ENCODE measurements around the gene DNAJA4. TPM values are rescaled to one million over a fixed set of nuclear protein-coding genes. Genes with fewer than 3 reads are reported as not detected.

Gene DNAJA4
- total RNA-seq, 4 donors from 2014 or later: 14.2 to 16.9 (median 16.4) TPM

DNA sequence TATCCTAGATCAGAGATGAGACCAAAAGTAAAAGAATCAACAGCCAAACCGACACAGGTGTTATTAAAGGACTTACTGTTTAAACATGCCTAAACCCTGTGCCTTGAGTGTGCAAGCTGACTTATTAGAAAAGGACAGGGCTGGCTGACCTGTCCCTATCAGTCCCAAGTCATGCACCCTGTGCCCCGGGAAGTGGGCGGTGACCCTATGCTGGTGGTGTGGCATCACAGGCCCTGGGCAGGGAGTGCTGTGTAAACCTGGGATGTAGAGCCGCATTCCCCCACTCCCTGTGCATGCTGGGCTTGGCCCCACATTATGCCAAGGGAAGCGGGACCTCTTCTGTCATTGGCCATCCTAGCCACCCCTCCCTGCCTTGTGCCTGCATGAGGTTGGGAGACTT is 10.6 kb downstream of the DNAJA4 start:
- WGBS, 2 donors: 80 to 94% methylated on average over 5 of the region's 5 CpGs
- peaks cover 0 to 57% (median 5%) of the 10 kb centered on the region in 3 donors for H3K36me3 ChIP-seq
- H3K27me3 ChIP-seq: no peaks in the 10 kb centered on the region
- no peak overlapping the region for H3K4me3 ChIP-seq
- no peaks in the 10 kb centered on the region for H3K9me3 ChIP-seq
- TF ChIP-seq EP300 (IDR thresholded peaks at IDR 0.05): no peak
- H3K4me1 ChIP-seq: peaks cover 0 to 8% (median 0%) of the 10 kb centered on the region in 4 donors
- H3K27ac ChIP-seq: no peak overlapping the region
- DNase-seq (ENCODE audit: low spot score in 2 of 2): no peak

DNA sequence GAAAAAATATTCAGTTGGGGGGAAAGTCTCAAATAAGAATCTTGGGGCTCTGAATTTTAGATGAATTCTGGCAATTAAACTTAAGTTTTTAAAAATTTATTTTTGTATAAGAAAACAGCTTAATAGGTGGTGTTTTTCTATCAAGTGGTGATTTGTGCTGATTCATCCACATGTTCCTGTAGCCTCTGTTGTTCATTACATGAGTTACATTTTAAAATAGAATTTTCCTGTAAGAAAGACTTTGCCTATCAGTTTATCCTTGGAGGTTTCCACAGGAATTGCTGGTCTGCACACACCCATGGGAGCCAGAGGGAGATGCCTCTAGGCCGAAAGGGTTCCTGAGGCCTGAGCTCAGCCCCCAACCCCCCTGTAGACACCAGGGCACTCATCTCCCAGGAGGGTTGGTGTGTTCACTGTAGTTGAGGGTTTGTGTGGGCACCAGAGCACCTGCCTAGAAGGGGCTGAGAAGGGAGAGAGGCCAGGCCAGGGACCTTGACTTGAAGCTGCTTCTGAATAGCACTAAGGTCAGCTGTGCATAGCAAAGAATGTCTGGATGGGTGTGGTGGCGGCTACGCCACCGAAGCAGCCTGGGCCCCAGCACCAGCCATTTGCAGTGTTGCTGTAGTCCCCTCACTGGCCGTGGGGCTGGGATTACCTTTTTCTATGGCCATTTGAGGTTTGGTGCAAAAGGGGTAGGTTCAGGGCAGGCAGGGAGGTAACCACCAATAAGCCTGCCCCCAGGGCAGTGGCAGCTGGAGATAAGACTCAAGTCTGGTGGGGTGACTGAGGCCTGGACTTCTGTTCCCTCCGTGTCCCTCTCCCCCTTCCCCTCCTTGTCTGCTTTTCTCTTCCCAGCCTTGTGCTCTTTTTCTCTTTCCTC is 11.9 kb downstream of the DNAJA4 start:
- no peak overlapping the region for H3K4me3 ChIP-seq
- no peaks in the 10 kb centered on the region for H3K27me3 ChIP-seq
- no peaks in the 10 kb centered on the region for H3K9me3 ChIP-seq
- TF ChIP-seq EP300 (IDR thresholded peaks at IDR 0.05): no peak
- TF ChIP-seq, protein P1, sequence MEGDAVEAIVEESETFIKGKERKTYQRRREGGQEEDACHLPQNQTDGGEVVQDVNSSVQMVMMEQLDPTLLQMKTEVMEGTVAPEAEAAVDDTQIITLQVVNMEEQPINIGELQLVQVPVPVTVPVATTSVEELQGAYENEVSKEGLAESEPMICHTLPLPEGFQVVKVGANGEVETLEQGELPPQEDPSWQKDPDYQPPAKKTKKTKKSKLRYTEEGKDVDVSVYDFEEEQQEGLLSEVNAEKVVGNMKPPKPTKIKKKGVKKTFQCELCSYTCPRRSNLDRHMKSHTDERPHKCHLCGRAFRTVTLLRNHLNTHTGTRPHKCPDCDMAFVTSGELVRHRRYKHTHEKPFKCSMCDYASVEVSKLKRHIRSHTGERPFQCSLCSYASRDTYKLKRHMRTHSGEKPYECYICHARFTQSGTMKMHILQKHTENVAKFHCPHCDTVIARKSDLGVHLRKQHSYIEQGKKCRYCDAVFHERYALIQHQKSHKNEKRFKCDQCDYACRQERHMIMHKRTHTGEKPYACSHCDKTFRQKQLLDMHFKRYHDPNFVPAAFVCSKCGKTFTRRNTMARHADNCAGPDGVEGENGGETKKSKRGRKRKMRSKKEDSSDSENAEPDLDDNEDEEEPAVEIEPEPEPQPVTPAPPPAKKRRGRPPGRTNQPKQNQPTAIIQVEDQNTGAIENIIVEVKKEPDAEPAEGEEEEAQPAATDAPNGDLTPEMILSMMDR (IDR thresholded peaks at IDR 0.05): no peak
- no peak for TF ChIP-seq POLR2A (IDR thresholded peaks at IDR 0.05)
- DNase-seq (ENCODE audit: low spot score in 2 of 2): no peak
- WGBS, 2 donors: 75 to 80% methylated on average over 6 of the region's 6 CpGs
- peaks cover 0 to 70% (median 16%) of the 10 kb centered on the region in 3 donors for H3K36me3 ChIP-seq
- peak overlapping the region in 1 of 4 donors; percentile 2 for H3K27ac ChIP-seq
- H3K4me1 ChIP-seq: peaks cover 0 to 8% (median 0%) of the 10 kb centered on the region in 4 donors

DNA sequence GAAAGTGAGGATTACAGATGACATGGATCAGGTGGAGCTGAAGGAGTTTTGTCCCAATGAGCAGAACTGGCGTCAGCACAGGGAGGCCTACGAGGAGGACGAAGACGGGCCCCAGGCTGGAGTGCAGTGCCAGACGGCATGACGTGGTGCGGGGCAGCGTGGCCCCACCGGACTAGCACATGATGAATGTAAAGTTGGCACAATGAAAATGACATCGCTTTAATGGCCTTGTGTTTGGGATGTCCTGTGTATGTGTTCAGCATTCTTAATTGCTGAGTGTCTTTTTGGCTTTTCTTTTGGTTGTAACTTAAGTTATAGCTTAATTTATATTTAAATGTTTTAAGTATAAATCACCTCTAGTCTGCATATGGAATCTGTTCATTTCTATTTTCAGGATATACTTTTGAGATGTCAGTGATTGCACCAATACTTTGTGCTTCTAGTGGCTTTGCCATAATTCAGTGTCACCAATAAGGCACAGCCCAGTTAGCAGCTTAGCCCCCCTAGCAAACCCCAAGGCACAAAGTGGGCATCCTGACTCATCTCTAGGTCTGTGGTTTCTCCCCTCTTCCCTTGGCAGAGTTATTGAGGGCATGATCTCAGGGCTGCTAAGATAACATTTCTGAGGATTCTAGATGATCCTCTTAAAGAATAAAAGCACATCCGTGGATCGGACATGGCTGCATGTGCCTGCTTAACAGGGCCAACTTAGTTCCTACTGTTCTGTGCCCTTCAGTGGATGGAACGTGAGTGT is 16.1 kb downstream of the DNAJA4 start:
- H3K27me3 ChIP-seq: no peaks in the 10 kb centered on the region
- H3K4me1 ChIP-seq: no peaks in the 10 kb centered on the region
- DNase-seq (ENCODE audit: low spot score in 2 of 2): no peak
- no peak overlapping the region for H3K27ac ChIP-seq
- 88 to 89% methylated on average over 13 of the region's 13 CpGs for WGBS, 2 donors
- peaks cover 0 to 92% (median 20%) of the 10 kb centered on the region in 3 donors for H3K36me3 ChIP-seq
- TF ChIP-seq, protein P1 (IDR thresholded peaks at IDR 0.05): no peak
- TF ChIP-seq EP300 (IDR thresholded peaks at IDR 0.05) (no peak), POLR2A (IDR thresholded peaks at IDR 0.05) (no peak)
- H3K9me3 ChIP-seq: no peaks in the 10 kb centered on the region
- no peak overlapping the region for H3K4me3 ChIP-seq

DNA sequence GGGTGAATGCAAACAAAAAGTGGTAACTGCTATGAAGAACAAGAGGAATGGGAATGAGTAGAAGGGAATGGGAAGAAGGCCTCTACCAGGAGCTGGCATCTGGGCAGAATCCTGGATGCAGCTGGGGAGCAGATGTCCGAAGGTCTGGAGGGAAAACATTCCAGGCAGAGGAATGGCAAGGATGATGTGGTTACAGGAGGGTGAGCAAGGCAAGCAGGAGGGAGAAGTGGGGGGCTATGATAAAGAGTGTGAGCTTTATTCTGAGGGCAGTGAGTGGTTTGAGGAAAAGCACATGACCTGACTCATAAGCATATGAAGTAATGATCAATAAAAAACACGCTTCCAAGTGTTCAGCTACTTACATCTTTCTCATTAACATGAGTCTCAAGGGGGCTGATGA is 18.0 kb downstream of the DNAJA4 start:
- 80 to 82% methylated on average over 2 of the region's 2 CpGs for WGBS, 2 donors
- DNase-seq (ENCODE audit: low spot score in 2 of 2): no peak
- no peak for TF ChIP-seq POLR2A (IDR thresholded peaks at IDR 0.05)
- TF ChIP-seq EP300 (IDR thresholded peaks at IDR 0.05): no peak
- TF ChIP-seq, protein P1 (IDR thresholded peaks at IDR 0.05): no peak
- H3K27ac ChIP-seq: no peak overlapping the region
- no peaks in the 10 kb centered on the region for H3K4me1 ChIP-seq
- no peak overlapping the region for H3K4me3 ChIP-seq
- no peaks in the 10 kb centered on the region for H3K27me3 ChIP-seq
- no peaks in the 10 kb centered on the region for H3K9me3 ChIP-seq
- peaks cover 0 to 98% (median 20%) of the 10 kb centered on the region in 3 donors for H3K36me3 ChIP-seq

DNA sequence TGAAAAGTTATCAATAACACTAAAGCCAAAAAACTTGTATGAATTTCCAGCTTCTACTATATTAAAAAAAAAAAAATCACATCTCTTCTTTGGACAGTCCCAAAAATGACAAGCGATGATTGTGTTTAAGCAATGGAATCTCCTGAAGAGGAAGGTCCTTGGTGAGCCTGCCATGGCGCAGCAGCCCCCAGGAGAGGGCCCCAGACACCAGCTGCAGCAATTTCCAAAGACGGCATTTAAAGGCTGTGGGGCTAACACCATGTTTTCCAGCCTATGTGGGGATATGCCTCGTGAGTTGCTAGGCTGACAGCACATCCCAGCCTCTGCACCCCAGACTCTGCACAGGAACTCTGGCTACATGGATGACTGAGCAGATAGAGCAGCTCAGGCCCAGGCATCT is 20.4 kb downstream of the DNAJA4 start:
- no peak for DNase-seq (ENCODE audit: low spot score in 2 of 2)
- H3K27me3 ChIP-seq: no peaks in the 10 kb centered on the region
- TF ChIP-seq, protein P1 (IDR thresholded peaks at IDR 0.05): no peak
- no peak for TF ChIP-seq POLR2A (IDR thresholded peaks at IDR 0.05)
- H3K27ac ChIP-seq: no peak overlapping the region
- peaks cover 0 to 100% (median 17%) of the 10 kb centered on the region in 3 donors for H3K36me3 ChIP-seq
- no peaks in the 10 kb centered on the region for H3K4me1 ChIP-seq
- no peak overlapping the region for H3K4me3 ChIP-seq
- 64 to 69% methylated on average over 4 of the region's 4 CpGs for WGBS, 2 donors
- no peaks in the 10 kb centered on the region for H3K9me3 ChIP-seq
